HFF-Myc (cell line): ENCODE data around the gene HHIPL1.

ENCODE experiments used
- DNase-seq: peaks from one replicate; pipeline ENCODE4 v3.0.0-alpha.2; 2011; ENCODE audit warnings: low read depth; ENCODE audit errors: extremely low read depth
- H3K4me3 ChIP-seq: replicated peaks from 2 replicates; pipeline ENCODE4 v1.5.1; 2011; ENCODE audit warnings: low read depth, mild to moderate bottlenecking, control low read depth, low read length
- CTCF ChIP-seq: IDR thresholded peaks from 2 replicates; pipeline ENCODE4 v1.5.1; 2012; ENCODE audit warnings: mild to moderate bottlenecking, low read depth, low read length, control low read depth; ENCODE audit errors: missing control alignments

The HHIPL1 gene

GRCh38 chr14:99599393-99599792 lies 45.5 kb upstream of the HHIPL1 start:
- no peak for DNase-seq
- no peak overlapping the region for H3K4me3 ChIP-seq
- TF ChIP-seq CTCF: no peak

GRCh38 chr14:99600232-99600888 lies 44.6 kb upstream of the HHIPL1 start:
- no peak for TF ChIP-seq CTCF
- H3K4me3 ChIP-seq: no peak overlapping the region
- no peak for DNase-seq

- TF ChIP-seq CTCF: no peak
- DNase-seq: no peak
- H3K4me3 ChIP-seq: peak overlapping the region; percentile 47
Measured at GRCh38 chr14:99601361-99601831, 43.5 kb upstream of the HHIPL1 start.

GRCh38 chr14:99602054-99602787 lies 42.7 kb upstream of the HHIPL1 start:
- TF ChIP-seq CTCF: no peak
- DNase-seq: no peak
- H3K4me3 ChIP-seq: peak overlapping the region; percentile 47

- peak overlapping the region; percentile 47 for H3K4me3 ChIP-seq
- TF ChIP-seq CTCF: no peak
Measured at GRCh38 chr14:99602788-99603415, 42.0 kb upstream of the HHIPL1 start.

GRCh38 chr14:99603471-99604277 lies 41.3 kb upstream of the HHIPL1 start, which contains the start of gene CCDC85C:
CCDC85C (minus strand) TSS chr14:99604207; CDS start chr14:99603959, 248 bp downstream.
- peak within 1 kb of the TSS; percentile 70 for H3K4me3 ChIP-seq
- no peak for TF ChIP-seq CTCF
- no peak for DNase-seq

More at GRCh38 chr14:99602788-99603415, 42.0 kb upstream of the HHIPL1 start:
- no peak for DNase-seq
